GM23338 (cell line): ENCODE measurements around the gene GPANK1. TPM values are rescaled to one million over a fixed set of nuclear protein-coding genes. Genes with fewer than 3 reads are reported as not detected.

Experiments
- ATAC-seq: fragments of 200-7000 bp; cut with Tn5 transposase; 3 replicates; pipeline ENCODE4 v1.9.1; 2020
- DNase-seq: peaks from one replicate; pipeline ENCODE4 v3.0.0-alpha.2; 2015; ENCODE audit warnings: low spot score
- H2AFZ ChIP-seq: fragments of 200-600 bp; sonication (generic); 2 replicates; pipeline ENCODE4 v1.8.0; 2016; ENCODE audit warnings: antibody characterized with exemption, mild to moderate bottlenecking, moderate library complexity
- H3F3A ChIP-seq: fragments of 200-600 bp; sonication (generic); replicated peaks from 2 replicates; pipeline ENCODE4 v1.8.0; 2017; ENCODE audit warnings: antibody characterized with exemption, mixed run types, low read depth
- H3K27ac ChIP-seq: fragments of 200-600 bp; sonication (generic); 2 replicates; pipeline ENCODE4 v1.6.1; 2016; ENCODE audit warnings: low read depth
- H3K27me3 ChIP-seq: fragments of 200-600 bp; sonication (generic); 2 replicates; pipeline ENCODE4 v1.8.0; 2016; ENCODE audit warnings: mild to moderate bottlenecking, mixed run types, moderate library complexity; ENCODE audit not compliant: insufficient read depth
- H3K36me3 ChIP-seq: fragments of 200-600 bp; sonication (generic); 2 replicates; pipeline ENCODE4 v1.8.0; 2016; ENCODE audit warnings: mild to moderate bottlenecking; ENCODE audit not compliant: insufficient read depth
- H3K4me1 ChIP-seq: fragments of 200-600 bp; sonication (generic); 2 replicates; pipeline ENCODE4 v1.8.0; 2016; ENCODE audit warnings: mild to moderate bottlenecking, moderate library complexity; ENCODE audit not compliant: insufficient read depth
- H3K4me2 ChIP-seq: fragments of 200-600 bp; sonication (generic); 2 replicates; pipeline ENCODE4 v1.7.1; 2017; ENCODE audit warnings: mixed run types
- H3K4me3 ChIP-seq: fragments of 200-600 bp; sonication (generic); 2 replicates; pipeline ENCODE4 v1.6.1; 2016; ENCODE audit warnings: mixed run types
- H3K79me2 ChIP-seq: fragments of 200-600 bp; sonication (generic); replicated peaks from 2 replicates; pipeline ENCODE4 v1.8.0; 2017; ENCODE audit warnings: mild to moderate bottlenecking; ENCODE audit not compliant: insufficient read depth
- H3K9me2 ChIP-seq: fragments of 200-600 bp; sonication (generic); 2 replicates; pipeline ENCODE4 v1.8.0; 2017; ENCODE audit not compliant: insufficient read depth
- H4K20me1 ChIP-seq: fragments of 200-600 bp; sonication (generic); replicated peaks from 2 replicates; pipeline ENCODE4 v1.8.0; 2017; ENCODE audit warnings: mild to moderate bottlenecking; ENCODE audit not compliant: insufficient read depth
- H3K27ac Mint-ChIP-seq: 2 replicates; pipeline ENCODE4 v1.8.0; 2020; ENCODE audit warnings: inconsistent platforms, mild to moderate bottlenecking, moderate library complexity, mixed read lengths
- H3K27me3 Mint-ChIP-seq: 3 replicates; pipeline ENCODE4 v1.8.0; 2022; ENCODE audit warnings: low read depth, mild to moderate bottlenecking, moderate library complexity, mixed read lengths, inconsistent platforms; ENCODE audit not compliant: insufficient read depth, poor library complexity
- H3K36me3 Mint-ChIP-seq: 3 replicates; pipeline ENCODE4 v1.8.0; 2021; ENCODE audit warnings: low read depth, mild to moderate bottlenecking, inconsistent platforms, moderate library complexity, mixed read lengths
- H3K4me1 Mint-ChIP-seq: 3 replicates; pipeline ENCODE4 v1.8.0; 2020; ENCODE audit warnings: mild to moderate bottlenecking, inconsistent platforms, mixed read lengths
- H3K4me3 Mint-ChIP-seq: 3 replicates; pipeline ENCODE4 v1.8.0; 2021; ENCODE audit warnings: moderate library complexity, mild to moderate bottlenecking, inconsistent platforms, mixed read lengths
- H3K9me3 Mint-ChIP-seq: 3 replicates; pipeline ENCODE4 v1.8.0; 2020; ENCODE audit warnings: moderate library complexity, mild to moderate bottlenecking, inconsistent platforms, mixed read lengths
- CREB1 ChIP-seq: fragments of 250-450 bp; sonication (Bioruptor Pico); IDR thresholded peaks from 2 replicates; pipeline ENCODE4 v1.5.0; 2020; ENCODE audit warnings: low read depth, mild to moderate bottlenecking, moderate library complexity
- ETS1 ChIP-seq: IDR thresholded peaks from 2 replicates; pipeline ENCODE4 v1.6.1; 2016; ENCODE audit warnings: antibody characterized with exemption
- EZH2 ChIP-seq: fragments of 200-600 bp; sonication (generic); IDR thresholded peaks from one replicate; pipeline ENCODE4 v1.8.0; 2017; ENCODE audit warnings: antibody characterized with exemption, mild to moderate bottlenecking, low read depth; ENCODE audit not compliant: unreplicated experiment
- EZH2phosphoT487 ChIP-seq: fragments of 200-600 bp; sonication (generic); IDR thresholded peaks from one replicate; pipeline ENCODE4 v1.8.1; 2018; ENCODE audit warnings: antibody characterized with exemption; ENCODE audit not compliant: unreplicated experiment
- JUNB ChIP-seq: IDR thresholded peaks from one replicate; pipeline ENCODE4 v1.6.1; 2016; ENCODE audit warnings: antibody characterized with exemption; ENCODE audit not compliant: unreplicated experiment
- NANOG ChIP-seq: IDR thresholded peaks from 2 replicates; pipeline ENCODE4 v1.6.1; 2016; ENCODE audit warnings: antibody characterized with exemption, borderline replicate concordance
- POLR2AphosphoS5 ChIP-seq: IDR thresholded peaks from 2 replicates; pipeline ENCODE4 v1.6.1; 2016; ENCODE audit warnings: antibody characterized with exemption, low read depth
- STAT1 ChIP-seq: IDR thresholded peaks from one replicate; pipeline ENCODE4 v1.6.1; 2016; ENCODE audit warnings: antibody characterized with exemption; ENCODE audit not compliant: unreplicated experiment
- ZNF114 ChIP-seq: fragments of 250-450 bp; sonication (Bioruptor Pico); IDR thresholded peaks from 2 replicates; pipeline ENCODE4 v1.5.0; 2020; ENCODE audit warnings: mild to moderate bottlenecking, moderate library complexity
- ZNF331 ChIP-seq: fragments of 250-450 bp; sonication (Bioruptor Pico); IDR thresholded peaks from 2 replicates; pipeline ENCODE4 v1.5.0; 2020; ENCODE audit warnings: low read depth, mild to moderate bottlenecking, moderate library complexity
- polyA plus RNA-seq: library from polyadenylated mRNA; unstranded; fragments of >200 nt; fragmentation: Nextera tagmentation; extraction: Ambion mirVana; gene quantifications from 2 replicates; pipeline ENCODE4 v1.2.1, GENCODE V29; 2016
- total RNA-seq: library from RNA; depleted of rRNA; stranded (reverse); fragments of >200 nt; shearing (Covaris generic); gene quantifications from 2 replicates; pipeline ENCODE4 v1.2.3, GENCODE V29; 2014
- TF ChIP-seq, protein P1 (sequence below): IDR thresholded peaks from one replicate; pipeline ENCODE4 v1.6.1; 2018; ENCODE audit warnings: antibody characterized with exemption; ENCODE audit not compliant: unreplicated experiment
- TF ChIP-seq, protein P2 (sequence below), 2 experiments: fragments of 200-600 bp in 1 of 2; sonication (generic) in 1 of 2; conservative IDR thresholded peaks; 2 replicates each; pipeline versions ENCODE4 v1.5.1 to v1.6.1; 2016 to 2017; ENCODE audit warnings: antibody characterized with exemption in 2 of 2, low read depth in 2 of 2, mild to moderate bottlenecking in 2 of 2, moderate library complexity in 1 of 2
- TF ChIP-seq, protein P3 (sequence below): fragments of 250-450 bp; sonication (Bioruptor Pico); IDR thresholded peaks from 2 replicates; pipeline ENCODE4 v1.5.0; 2020; ENCODE audit warnings: mild to moderate bottlenecking, moderate library complexity

The GPANK1 gene
- total and polyA plus RNA-seq, 2 experiments from 2014 or later = 27.1 to 49.2 TPM

- Mint-ChIP-seq H3K4me1 (no peaks in the 10 kb centered on the region), H3K4me3 (no peak overlapping the region), H3K36me3 (peaks cover 25% of the 10 kb centered on the region), H3K9me3 (no peaks in the 10 kb centered on the region), H3K27me3 (peaks cover 5% of the 10 kb centered on the region), H3K27ac (no peak overlapping the region)
- Histone ChIP-seq H3K27ac (no peak overlapping the region), H2AFZ (no peak overlapping the region), H3F3A (no peaks in the 10 kb centered on the region), H3K4me1 (no peaks in the 10 kb centered on the region), H3K4me3 (no peak overlapping the region), H4K20me1 (no peaks in the 10 kb centered on the region), H3K27me3 (no peaks in the 10 kb centered on the region), H3K9me2 (no peaks in the 10 kb centered on the region), H3K79me2 (no peaks in the 10 kb centered on the region), H3K36me3 (peaks cover 6% of the 10 kb centered on the region; the same call in 1 of the 2 replicates), H3K4me2 (no peak overlapping the region)
- TF ChIP-seq, protein P1, sequence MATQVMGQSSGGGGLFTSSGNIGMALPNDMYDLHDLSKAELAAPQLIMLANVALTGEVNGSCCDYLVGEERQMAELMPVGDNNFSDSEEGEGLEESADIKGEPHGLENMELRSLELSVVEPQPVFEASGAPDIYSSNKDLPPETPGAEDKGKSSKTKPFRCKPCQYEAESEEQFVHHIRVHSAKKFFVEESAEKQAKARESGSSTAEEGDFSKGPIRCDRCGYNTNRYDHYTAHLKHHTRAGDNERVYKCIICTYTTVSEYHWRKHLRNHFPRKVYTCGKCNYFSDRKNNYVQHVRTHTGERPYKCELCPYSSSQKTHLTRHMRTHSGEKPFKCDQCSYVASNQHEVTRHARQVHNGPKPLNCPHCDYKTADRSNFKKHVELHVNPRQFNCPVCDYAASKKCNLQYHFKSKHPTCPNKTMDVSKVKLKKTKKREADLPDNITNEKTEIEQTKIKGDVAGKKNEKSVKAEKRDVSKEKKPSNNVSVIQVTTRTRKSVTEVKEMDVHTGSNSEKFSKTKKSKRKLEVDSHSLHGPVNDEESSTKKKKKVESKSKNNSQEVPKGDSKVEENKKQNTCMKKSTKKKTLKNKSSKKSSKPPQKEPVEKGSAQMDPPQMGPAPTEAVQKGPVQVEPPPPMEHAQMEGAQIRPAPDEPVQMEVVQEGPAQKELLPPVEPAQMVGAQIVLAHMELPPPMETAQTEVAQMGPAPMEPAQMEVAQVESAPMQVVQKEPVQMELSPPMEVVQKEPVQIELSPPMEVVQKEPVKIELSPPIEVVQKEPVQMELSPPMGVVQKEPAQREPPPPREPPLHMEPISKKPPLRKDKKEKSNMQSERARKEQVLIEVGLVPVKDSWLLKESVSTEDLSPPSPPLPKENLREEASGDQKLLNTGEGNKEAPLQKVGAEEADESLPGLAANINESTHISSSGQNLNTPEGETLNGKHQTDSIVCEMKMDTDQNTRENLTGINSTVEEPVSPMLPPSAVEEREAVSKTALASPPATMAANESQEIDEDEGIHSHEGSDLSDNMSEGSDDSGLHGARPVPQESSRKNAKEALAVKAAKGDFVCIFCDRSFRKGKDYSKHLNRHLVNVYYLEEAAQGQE = no peak
- TF ChIP-seq, protein P2, sequence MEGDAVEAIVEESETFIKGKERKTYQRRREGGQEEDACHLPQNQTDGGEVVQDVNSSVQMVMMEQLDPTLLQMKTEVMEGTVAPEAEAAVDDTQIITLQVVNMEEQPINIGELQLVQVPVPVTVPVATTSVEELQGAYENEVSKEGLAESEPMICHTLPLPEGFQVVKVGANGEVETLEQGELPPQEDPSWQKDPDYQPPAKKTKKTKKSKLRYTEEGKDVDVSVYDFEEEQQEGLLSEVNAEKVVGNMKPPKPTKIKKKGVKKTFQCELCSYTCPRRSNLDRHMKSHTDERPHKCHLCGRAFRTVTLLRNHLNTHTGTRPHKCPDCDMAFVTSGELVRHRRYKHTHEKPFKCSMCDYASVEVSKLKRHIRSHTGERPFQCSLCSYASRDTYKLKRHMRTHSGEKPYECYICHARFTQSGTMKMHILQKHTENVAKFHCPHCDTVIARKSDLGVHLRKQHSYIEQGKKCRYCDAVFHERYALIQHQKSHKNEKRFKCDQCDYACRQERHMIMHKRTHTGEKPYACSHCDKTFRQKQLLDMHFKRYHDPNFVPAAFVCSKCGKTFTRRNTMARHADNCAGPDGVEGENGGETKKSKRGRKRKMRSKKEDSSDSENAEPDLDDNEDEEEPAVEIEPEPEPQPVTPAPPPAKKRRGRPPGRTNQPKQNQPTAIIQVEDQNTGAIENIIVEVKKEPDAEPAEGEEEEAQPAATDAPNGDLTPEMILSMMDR (conservative IDR thresholded peaks at IDR 0.05; ENCODE audit: low read depth in 2 of 2) = no peak
- no peak for TF ChIP-seq ZNF114 (CRISPR knock-in tag)
- TF ChIP-seq ZNF331 = no peak
- TF ChIP-seq EZH2 = no peak
- no peak for TF ChIP-seq POLR2AphosphoS5
- TF ChIP-seq, protein P3, sequence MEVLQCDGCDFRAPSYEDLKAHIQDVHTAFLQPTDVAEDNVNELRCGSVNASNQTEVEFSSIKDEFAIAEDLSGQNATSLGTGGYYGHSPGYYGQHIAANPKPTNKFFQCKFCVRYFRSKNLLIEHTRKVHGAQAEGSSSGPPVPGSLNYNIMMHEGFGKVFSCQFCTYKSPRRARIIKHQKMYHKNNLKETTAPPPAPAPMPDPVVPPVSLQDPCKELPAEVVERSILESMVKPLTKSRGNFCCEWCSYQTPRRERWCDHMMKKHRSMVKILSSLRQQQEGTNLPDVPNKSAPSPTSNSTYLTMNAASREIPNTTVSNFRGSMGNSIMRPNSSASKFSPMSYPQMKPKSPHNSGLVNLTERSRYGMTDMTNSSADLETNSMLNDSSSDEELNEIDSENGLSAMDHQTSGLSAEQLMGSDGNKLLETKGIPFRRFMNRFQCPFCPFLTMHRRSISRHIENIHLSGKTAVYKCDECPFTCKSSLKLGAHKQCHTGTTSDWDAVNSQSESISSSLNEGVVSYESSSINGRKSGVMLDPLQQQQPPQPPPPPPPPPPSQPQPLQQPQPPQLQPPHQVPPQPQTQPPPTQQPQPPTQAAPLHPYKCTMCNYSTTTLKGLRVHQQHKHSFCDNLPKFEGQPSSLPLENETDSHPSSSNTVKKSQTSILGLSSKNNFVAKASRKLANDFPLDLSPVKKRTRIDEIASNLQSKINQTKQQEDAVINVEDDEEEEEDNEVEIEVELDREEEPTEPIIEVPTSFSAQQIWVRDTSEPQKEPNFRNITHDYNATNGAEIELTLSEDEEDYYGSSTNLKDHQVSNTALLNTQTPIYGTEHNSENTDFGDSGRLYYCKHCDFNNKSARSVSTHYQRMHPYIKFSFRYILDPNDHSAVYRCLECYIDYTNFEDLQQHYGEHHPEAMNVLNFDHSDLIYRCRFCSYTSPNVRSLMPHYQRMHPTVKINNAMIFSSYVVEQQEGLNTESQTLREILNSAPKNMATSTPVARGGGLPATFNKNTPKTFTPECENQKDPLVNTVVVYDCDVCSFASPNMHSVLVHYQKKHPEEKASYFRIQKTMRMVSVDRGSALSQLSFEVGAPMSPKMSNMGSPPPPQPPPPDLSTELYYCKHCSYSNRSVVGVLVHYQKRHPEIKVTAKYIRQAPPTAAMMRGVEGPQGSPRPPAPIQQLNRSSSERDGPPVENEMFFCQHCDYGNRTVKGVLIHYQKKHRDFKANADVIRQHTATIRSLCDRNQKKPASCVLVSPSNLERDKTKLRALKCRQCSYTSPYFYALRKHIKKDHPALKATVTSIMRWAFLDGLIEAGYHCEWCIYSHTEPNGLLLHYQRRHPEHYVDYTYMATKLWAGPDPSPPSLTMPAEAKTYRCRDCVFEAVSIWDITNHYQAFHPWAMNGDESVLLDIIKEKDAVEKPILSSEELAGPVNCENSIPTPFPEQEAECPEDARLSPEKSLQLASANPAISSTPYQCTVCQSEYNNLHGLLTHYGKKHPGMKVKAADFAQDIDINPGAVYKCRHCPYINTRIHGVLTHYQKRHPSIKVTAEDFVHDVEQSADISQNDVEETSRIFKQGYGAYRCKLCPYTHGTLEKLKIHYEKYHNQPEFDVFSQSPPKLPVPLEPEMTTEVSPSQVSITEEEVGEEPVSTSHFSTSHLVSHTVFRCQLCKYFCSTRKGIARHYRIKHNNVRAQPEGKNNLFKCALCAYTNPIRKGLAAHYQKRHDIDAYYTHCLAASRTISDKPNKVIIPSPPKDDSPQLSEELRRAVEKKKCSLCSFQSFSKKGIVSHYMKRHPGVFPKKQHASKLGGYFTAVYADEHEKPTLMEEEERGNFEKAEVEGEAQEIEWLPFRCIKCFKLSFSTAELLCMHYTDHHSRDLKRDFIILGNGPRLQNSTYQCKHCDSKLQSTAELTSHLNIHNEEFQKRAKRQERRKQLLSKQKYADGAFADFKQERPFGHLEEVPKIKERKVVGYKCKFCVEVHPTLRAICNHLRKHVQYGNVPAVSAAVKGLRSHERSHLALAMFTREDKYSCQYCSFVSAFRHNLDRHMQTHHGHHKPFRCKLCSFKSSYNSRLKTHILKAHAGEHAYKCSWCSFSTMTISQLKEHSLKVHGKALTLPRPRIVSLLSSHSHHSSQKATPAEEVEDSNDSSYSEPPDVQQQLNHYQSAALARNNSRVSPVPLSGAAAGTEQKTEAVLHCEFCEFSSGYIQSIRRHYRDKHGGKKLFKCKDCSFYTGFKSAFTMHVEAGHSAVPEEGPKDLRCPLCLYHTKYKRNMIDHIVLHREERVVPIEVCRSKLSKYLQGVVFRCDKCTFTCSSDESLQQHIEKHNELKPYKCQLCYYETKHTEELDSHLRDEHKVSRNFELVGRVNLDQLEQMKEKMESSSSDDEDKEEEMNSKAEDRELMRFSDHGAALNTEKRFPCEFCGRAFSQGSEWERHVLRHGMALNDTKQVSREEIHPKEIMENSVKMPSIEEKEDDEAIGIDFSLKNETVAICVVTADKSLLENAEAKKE (CRISPR knock-in tag) = no peak
- TF ChIP-seq ETS1 = no peak
- TF ChIP-seq JUNB = no peak
- TF ChIP-seq EZH2phosphoT487 = no peak
- TF ChIP-seq NANOG = no peak
- no peak for TF ChIP-seq CREB1
- TF ChIP-seq STAT1 = no peak
- DNase-seq = no peak
- no peak for ATAC-seq
Observed at GRCh38 chr6:31692886-31693285, 28.1 kb upstream of the GPANK1 start.
